Spinal cord (tissue), 10 donors: ENCODE results near the gene JAM2. TPM values are rescaled to one million over a fixed set of nuclear protein-coding genes. Genes with fewer than 3 reads are reported as not detected.
"Not testable (repeated sequence)": the region's sequence is repeated elsewhere in the genome, so short reads cannot be mapped to it uniquely, and the experiment has no call there.

Source experiments
- DNase-seq, 6 donors: peaks; one replicate each; pipeline versions ENCODE4 v3.0.0 to v3.0.0-alpha.2; 2013 to 2015; ENCODE audit warnings: low spot score in 6 of 6, low read depth in 4 of 6
- H3K27ac ChIP-seq: one replicate; pipeline ENCODE4 v1.5.1; 2013; ENCODE audit warnings: low read depth, low read length, control low read depth
- H3K27me3 ChIP-seq: one replicate; pipeline ENCODE4 v1.6.1; 2013; ENCODE audit warnings: low read length; ENCODE audit not compliant: control insufficient read depth, insufficient read depth
- H3K36me3 ChIP-seq: one replicate; pipeline ENCODE4 v1.6.1; 2013; ENCODE audit warnings: low read length; ENCODE audit not compliant: control insufficient read depth, insufficient read depth
- H3K4me1 ChIP-seq: one replicate; pipeline ENCODE4 v1.6.1; 2013; ENCODE audit warnings: low read length; ENCODE audit not compliant: control insufficient read depth, insufficient read depth
- H3K4me3 ChIP-seq: one replicate; pipeline ENCODE4 v1.5.1; 2013; ENCODE audit warnings: low read depth, low read length, control low read depth
- H3K9me3 ChIP-seq: one replicate; pipeline ENCODE4 v1.6.1; 2013; ENCODE audit warnings: low read length; ENCODE audit not compliant: control insufficient read depth, insufficient read depth
- WGBS: methylation state at CpG from one replicate; pipeline ENCODE4 v1.1.5; 2013; ENCODE audit warnings: missing lambda C conversion rate; ENCODE audit not compliant: insufficient coverage; 5-methylcytosine and 5-hydroxymethylcytosine counted together
- polyA plus RNA-seq, 2 donors: library from polyadenylated mRNA; unstranded; fragments of 120-200 nt; gene quantifications; one replicate each; pipeline ENCODE4 v1.2.1, GENCODE V29; 2013; ENCODE audit not compliant: insufficient read length in 2 of 2
- total RNA-seq, 2 donors: library from RNA; depleted of rRNA in 1 of 2; stranded (reverse); fragments of 120-200 nt in 1 of 2; fragments of >200 nt in 1 of 2; gene quantifications; one replicate each; pipeline versions ENCODE4 v1.2.3 to v1.2.4, GENCODE V29; 2013 to 2014
- donor health status: healthy.

The JAM2 gene
- total and polyA plus RNA-seq, 4 donors = 77.4 to 104 (median 94.5) TPM

- Histone ChIP-seq H3K4me1 (no peaks in the 10 kb centered on the region), H3K27me3 (no peaks in the 10 kb centered on the region), H3K36me3 (no peaks in the 10 kb centered on the region), H3K9me3 (no peaks in the 10 kb centered on the region), H3K27ac (no peak overlapping the region), H3K4me3 (no peak overlapping the region)
- peak in 1 of 6 donors; percentile 33 for DNase-seq
Observed at GRCh38 chr21:25670726-25671125, 31.7 kb downstream of the JAM2 start.

DNA sequence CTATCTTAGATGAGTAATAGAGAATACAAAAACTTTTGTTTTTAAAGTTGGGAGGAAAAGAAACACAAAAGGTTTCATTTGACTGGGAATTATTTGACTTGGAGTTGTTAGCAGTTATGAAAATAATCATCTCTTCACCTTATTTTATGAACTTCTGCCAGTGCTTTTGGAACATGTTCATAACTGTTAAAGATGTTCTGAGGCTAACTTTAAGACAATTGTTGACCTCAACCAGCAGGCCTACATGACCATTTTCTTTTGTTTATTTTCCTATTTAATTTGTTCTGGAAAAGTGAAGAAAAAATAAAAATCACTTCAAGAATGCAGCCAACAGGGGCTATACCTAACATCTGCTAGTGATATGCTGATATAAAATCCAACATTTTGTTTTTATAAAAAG, 37.4 kb downstream of the JAM2 start:
- Histone ChIP-seq H3K4me1 (no peaks in the 10 kb centered on the region), H3K36me3 (no peaks in the 10 kb centered on the region), H3K27ac (no peak overlapping the region), H3K27me3 (no peaks in the 10 kb centered on the region), H3K4me3 (no peak overlapping the region), H3K9me3 (no peaks in the 10 kb centered on the region)
- peak in 1 of 6 donors; percentile 68 for DNase-seq

DNA sequence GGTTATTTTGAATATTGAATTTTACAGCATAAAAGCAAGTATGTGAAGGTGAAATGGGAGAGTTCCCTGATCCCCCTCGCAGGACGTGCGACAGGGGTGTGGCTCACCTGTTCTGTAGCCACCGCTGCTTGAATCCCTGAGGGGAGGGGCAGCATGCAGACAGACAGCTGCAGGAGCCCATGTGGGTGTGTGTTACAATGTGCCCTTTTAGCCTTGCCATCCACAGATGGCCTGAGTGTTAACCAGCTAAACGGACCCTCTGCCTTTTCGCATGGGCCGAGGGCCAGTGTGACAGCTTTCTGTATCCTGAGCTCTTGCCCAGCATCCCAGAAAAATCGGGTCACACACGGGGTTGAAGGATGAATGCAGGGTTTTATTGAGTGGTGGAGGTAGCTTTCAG, 43.3 kb downstream of the JAM2 start:
- no peaks in the 10 kb centered on the region for H3K9me3 ChIP-seq
- H3K4me3 ChIP-seq = no peak overlapping the region
- WGBS = 65% methylated on average over 9 of the region's 9 CpGs
- DNase-seq = no peak
- H3K36me3 ChIP-seq = no peaks in the 10 kb centered on the region
- peaks cover 3% of the 10 kb centered on the region for H3K4me1 ChIP-seq
- no peak overlapping the region for H3K27ac ChIP-seq
- H3K27me3 ChIP-seq = no peaks in the 10 kb centered on the region

DNA sequence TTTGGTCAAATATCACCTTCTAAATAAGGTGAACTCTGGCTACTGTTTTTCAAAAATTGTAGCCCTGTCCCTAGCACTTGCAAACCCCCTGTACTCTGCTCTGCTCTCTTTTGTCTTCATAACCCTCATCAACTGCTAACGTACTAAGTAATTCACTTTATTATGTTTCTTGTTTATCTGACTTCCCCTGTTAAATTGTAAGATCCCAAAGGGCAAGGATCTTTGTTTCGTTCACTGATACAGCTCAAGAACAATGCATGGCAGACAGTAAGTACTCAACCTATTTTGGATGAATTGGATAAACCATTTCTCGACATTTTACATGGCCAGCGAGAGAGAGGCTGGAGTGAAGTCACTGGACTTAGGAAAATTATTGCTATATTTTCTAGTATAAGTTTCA, 48.7 kb downstream of the JAM2 start:
- WGBS = 100% methylated on average over 3 of the region's 4 CpGs
- H3K27me3 ChIP-seq = no peaks in the 10 kb centered on the region
- no peak overlapping the region for H3K4me3 ChIP-seq
- H3K36me3 ChIP-seq = peaks cover 3% of the 10 kb centered on the region
- H3K4me1 ChIP-seq = no peaks in the 10 kb centered on the region
- DNase-seq = no peak
- H3K9me3 ChIP-seq = no peaks in the 10 kb centered on the region
- H3K27ac ChIP-seq = no peak overlapping the region

DNA sequence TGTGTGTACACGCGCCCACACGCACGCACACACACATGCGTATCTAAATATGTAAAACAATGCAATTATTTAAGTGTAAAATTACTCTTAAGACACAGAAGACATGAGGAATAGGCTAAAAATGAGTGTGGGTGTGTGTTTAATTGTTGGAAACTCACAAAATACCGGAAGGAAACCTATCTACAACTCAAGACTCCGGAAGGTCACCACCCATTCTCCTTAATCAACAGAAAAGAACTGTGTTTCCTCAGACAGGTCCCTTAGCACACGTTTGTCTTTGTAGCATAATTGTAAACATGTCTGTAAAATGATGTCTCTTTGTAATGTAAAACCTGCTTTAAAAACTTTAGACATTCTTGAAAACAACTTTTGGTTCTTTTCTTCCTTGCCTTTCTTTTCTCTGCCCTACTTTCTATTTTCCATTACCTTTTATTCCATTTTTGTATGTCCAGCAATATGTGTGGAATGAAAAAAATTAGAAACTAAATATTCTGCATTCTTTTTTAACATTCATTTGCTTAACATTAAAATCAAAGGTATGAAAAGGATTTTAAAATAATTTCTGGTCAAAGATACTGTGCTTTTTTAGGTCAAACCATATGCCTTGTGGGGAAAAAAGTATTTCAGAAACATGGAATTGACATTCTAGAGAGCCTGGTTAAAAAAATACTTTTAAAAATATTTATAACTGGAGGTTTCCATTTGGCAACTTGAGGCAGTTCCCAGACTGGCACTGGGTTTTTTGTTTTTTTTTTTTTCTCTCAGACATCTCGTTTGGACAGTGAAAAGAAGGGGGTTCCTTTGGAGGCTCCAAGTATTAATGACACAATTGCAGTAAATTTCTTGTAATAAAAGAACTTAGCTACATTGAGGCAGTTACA, 49.5 kb downstream of the JAM2 start:
- DNase-seq = no peak
- Histone ChIP-seq H3K9me3 (no peaks in the 10 kb centered on the region), H3K4me1 (no peaks in the 10 kb centered on the region), H3K27ac (no peak overlapping the region), H3K4me3 (no peak overlapping the region), H3K27me3 (no peaks in the 10 kb centered on the region), H3K36me3 (peaks cover 3% of the 10 kb centered on the region)
- no CpG with 5 or more reads among the region's 9 CpGs for WGBS

GRCh38 chr21:25689226-25689625, 50.2 kb downstream of the JAM2 start:
- Histone ChIP-seq H3K27me3 (no peaks in the 10 kb centered on the region), H3K4me3 (no peak overlapping the region), H3K4me1 (no peaks in the 10 kb centered on the region), H3K36me3 (peaks cover 3% of the 10 kb centered on the region), H3K9me3 (no peaks in the 10 kb centered on the region), H3K27ac (no peak overlapping the region)
- DNase-seq = no peak
- WGBS = 75% methylated on average over 1 of the region's 1 CpG

- Histone ChIP-seq H3K4me1 (no peaks in the 10 kb centered on the region), H3K27ac (no peak overlapping the region), H3K27me3 (no peaks in the 10 kb centered on the region), H3K36me3 (peaks cover 13% of the 10 kb centered on the region), H3K9me3 (no peaks in the 10 kb centered on the region), H3K4me3 (no peak overlapping the region)
- no peak for DNase-seq
- 33% methylated on average over 1 of the region's 3 CpGs for WGBS
Observed at GRCh38 chr21:25691976-25692375, 52.9 kb downstream of the JAM2 start.

DNA sequence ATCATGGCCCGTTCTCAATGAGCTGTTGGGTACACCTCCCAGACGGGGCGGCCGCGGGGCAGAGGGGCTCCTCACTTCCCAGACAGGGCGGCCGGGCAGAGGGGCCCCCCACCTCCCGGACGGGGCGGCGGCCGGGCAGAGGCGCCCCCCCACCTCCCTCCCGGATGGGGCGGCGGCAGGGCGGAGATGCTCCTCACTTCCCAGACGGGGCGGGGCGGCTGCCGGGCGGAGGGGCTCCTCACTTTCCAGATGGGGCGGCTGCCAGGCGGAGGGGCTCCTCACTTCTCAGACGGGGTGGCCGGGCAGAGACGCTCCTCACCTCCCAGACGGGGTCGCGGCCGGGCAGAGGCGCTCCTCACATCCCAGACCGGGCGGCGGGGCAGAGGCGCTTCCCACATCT, 56.4 kb downstream of the JAM2 start:
- not testable (repeated sequence) for H3K4me1 ChIP-seq, H3K27ac ChIP-seq, DNase-seq, H3K4me3 ChIP-seq, H3K27me3 ChIP-seq, H3K9me3 ChIP-seq
- 92% methylated on average over 23 of the region's 36 CpGs for WGBS
- H3K36me3 ChIP-seq = peaks cover 25% of the 10 kb centered on the region

GRCh38 chr21:25700741-25701140, 61.7 kb downstream of the JAM2 start:
- DNase-seq = no peak
- 100% methylated on average over 1 of the region's 1 CpG for WGBS

DNA sequence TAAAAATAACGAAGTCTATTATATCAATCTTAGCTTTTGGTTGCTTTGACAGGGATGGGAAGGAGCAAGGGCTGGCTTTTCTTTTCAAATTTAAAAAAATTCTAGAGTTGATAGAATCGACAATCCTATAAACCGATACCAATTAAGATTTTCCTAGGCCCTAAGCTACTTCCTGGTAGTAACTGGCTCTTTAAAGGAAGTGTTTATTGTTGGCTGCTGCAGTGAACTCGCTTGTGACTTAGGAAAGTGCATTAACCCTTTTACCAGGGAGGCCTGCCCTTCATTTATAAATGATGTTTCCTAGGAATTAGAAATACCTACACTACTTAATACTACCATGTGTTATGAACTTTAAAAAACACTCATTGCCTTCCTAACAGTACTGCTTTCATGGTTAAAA, 62.5 kb downstream of the JAM2 start:
- Histone ChIP-seq H3K36me3 (peaks cover 15% of the 10 kb centered on the region), H3K27me3 (no peaks in the 10 kb centered on the region), H3K4me1 (no peaks in the 10 kb centered on the region), H3K4me3 (no peak overlapping the region), H3K27ac (no peak overlapping the region), H3K9me3 (no peaks in the 10 kb centered on the region)
- no CpG with 5 or more reads among the region's 4 CpGs for WGBS
- no peak for DNase-seq

More at GRCh38 chr21:25700741-25701140, 61.7 kb downstream of the JAM2 start:
- Histone ChIP-seq H3K9me3 (no peaks in the 10 kb centered on the region), H3K4me1 (no peaks in the 10 kb centered on the region), H3K27me3 (no peaks in the 10 kb centered on the region), H3K4me3 (no peak overlapping the region), H3K36me3 (peaks cover 16% of the 10 kb centered on the region), H3K27ac (no peak overlapping the region)
